OCI-LY7 (cell line): ENCODE measurements around the gene R3HDM4. TPM values are rescaled to one million over a fixed set of nuclear protein-coding genes. Genes with fewer than 3 reads are reported as not detected.

Source experiments
- BruUV-seq: library from RNA; stranded (reverse); fragments of 400-500 nt; replicated peaks from 2 replicates; lab custom pipeline; 2021; lab: Mats Ljungman, UMichigan
- CTCF ChIA-PET: fragments of 300-600 bp; sonication (Branson Sonifier 250); formaldehyde crosslinking; loops from one replicate; lab custom pipeline; 2022; ENCODE audit warnings: antibody characterized with exemption; ENCODE audit not compliant: unreplicated experiment; lab: Charles Lee
- POLR2A ChIA-PET: fragments of 300-600 bp; sonication (Branson Sonifier 250); formaldehyde crosslinking; loops from one replicate; lab custom pipeline; 2022; ENCODE audit warnings: antibody characterized with exemption; lab: Charles Lee
- DNase-seq: peaks from one replicate; pipeline ENCODE4 v3.0.0-alpha.2; 2015; ENCODE audit warnings: low spot score
- H2AFZ ChIP-seq: fragments of 200-600 bp; sonication (generic), shearing (Covaris generic); 2 replicates; pipeline ENCODE4 v1.6.1; 2014; ENCODE audit warnings: mild to moderate bottlenecking, antibody characterized with exemption, low read length, moderate library complexity
- H3K27ac ChIP-seq: fragments of 200-600 bp; sonication (generic); 2 replicates; pipeline ENCODE4 v1.5.1; 2014; ENCODE audit warnings: mixed run types, low read depth, mild to moderate bottlenecking, moderate library complexity, low read length, inconsistent platforms; ENCODE audit not compliant: poor library complexity, severe bottlenecking
- H3K36me3 ChIP-seq: fragments of 200-600 bp; sonication (generic); 2 replicates; pipeline ENCODE4 v1.6.1; 2014; ENCODE audit warnings: mild to moderate bottlenecking, antibody characterized with exemption, low read length, moderate library complexity, mixed read lengths; ENCODE audit not compliant: insufficient read depth
- H3K4me1 ChIP-seq: fragments of 200-600 bp; sonication (generic); 2 replicates; pipeline ENCODE4 v1.5.1; 2014; ENCODE audit warnings: mild to moderate bottlenecking, low read length; ENCODE audit not compliant: insufficient read depth, poor library complexity, severe bottlenecking
- H3K4me2 ChIP-seq: fragments of 200-600 bp; sonication (generic); 2 replicates; pipeline ENCODE4 v1.6.1; 2014; ENCODE audit warnings: mild to moderate bottlenecking, low read length
- H3K4me3 ChIP-seq: fragments of 200-600 bp; sonication (generic); 2 replicates; pipeline ENCODE4 v1.5.1; 2014; ENCODE audit warnings: mild to moderate bottlenecking, low read depth, low read length; ENCODE audit not compliant: poor library complexity, severe bottlenecking
- H3K79me2 ChIP-seq: fragments of 200-600 bp; sonication (generic); 2 replicates; pipeline ENCODE4 v1.6.1; 2016; ENCODE audit warnings: low read depth, mild to moderate bottlenecking, low read length, moderate library complexity, mixed read lengths; ENCODE audit not compliant: insufficient read depth
- H3K9me2 ChIP-seq: fragments of 200-600 bp; sonication (generic); 2 replicates; pipeline ENCODE4 v1.6.1; 2016; ENCODE audit warnings: mild to moderate bottlenecking, low read length, mixed read lengths; ENCODE audit not compliant: insufficient read depth
- H3K9me3 ChIP-seq: fragments of 200-600 bp; sonication (generic); 2 replicates; pipeline ENCODE4 v1.6.1; 2014; ENCODE audit warnings: mild to moderate bottlenecking, mixed run types, low read length, mixed read lengths
- H4K20me1 ChIP-seq: fragments of 200-600 bp; sonication (generic); 2 replicates; pipeline ENCODE4 v1.6.1; 2014; ENCODE audit warnings: mild to moderate bottlenecking, antibody characterized with exemption, low read length, moderate library complexity, mixed read lengths; ENCODE audit not compliant: insufficient read depth
- CTCF ChIP-seq: fragments of 200-600 bp; sonication (generic); conservative IDR thresholded peaks from 2 replicates; pipeline ENCODE4 v1.5.1; 2014; ENCODE audit warnings: mild to moderate bottlenecking, antibody characterized with exemption, low read length, moderate library complexity, mixed read lengths
- EZH2phosphoT487 ChIP-seq: fragments of 200-600 bp; sonication (generic); IDR thresholded peaks from 2 replicates; pipeline ENCODE4 v1.6.1; 2018; ENCODE audit warnings: low read depth, borderline replicate concordance, mild to moderate bottlenecking, mixed run types, antibody characterized with exemption, low read length, moderate library complexity, mixed read lengths
- intact Hi-C: fragments of 100-400 bp; cut with micrococcal nuclease; formaldehyde crosslinking; loops from one replicate; pipeline ENCODE4 v1.10.0; 2022; ENCODE audit not compliant: unreplicated experiment
- total RNA-seq, 2 experiments: library from RNA; depleted of rRNA in 1 of 2; stranded (reverse); fragments of >200 nt in 1 of 2; shearing (Covaris generic) in 1 of 2; gene quantifications; 2 replicates each; pipeline ENCODE4 v1.2.3, GENCODE V29; 2014 to 2022

The R3HDM4 gene
- total RNA-seq, 2 experiments from 2014 or later: 43.5 to 64.9 TPM

- Histone ChIP-seq H3K4me3 (no peak overlapping the region), H3K9me3 (no peaks in the 10 kb centered on the region), H3K79me2 (no peaks in the 10 kb centered on the region), H3K4me2 (no peak overlapping the region), H3K36me3 (peaks cover 52% of the 10 kb centered on the region), H3K27ac (no peak overlapping the region), H3K4me1 (no peaks in the 10 kb centered on the region), H3K9me2 (no peaks in the 10 kb centered on the region), H2AFZ (no peak overlapping the region), H4K20me1 (no peaks in the 10 kb centered on the region)
- BruUV-seq: no TSS peak
- POLR2A ChIA-PET: no interaction called here
- TF ChIP-seq CTCF: no peak
- TF ChIP-seq EZH2phosphoT487: no peak
- CTCF ChIA-PET: no interaction called here
- DNase-seq: no peak
- intact Hi-C loops: no loop called here
These were observed 28.4 kb downstream of the R3HDM4 start for GRCh38 chr19:884420-885211.

- no peak overlapping the region for H3K27ac ChIP-seq
- no peaks in the 10 kb centered on the region for H4K20me1 ChIP-seq
- no peaks in the 10 kb centered on the region for H3K9me3 ChIP-seq
- no peaks in the 10 kb centered on the region for H3K4me1 ChIP-seq
- H3K79me2 ChIP-seq: no peaks in the 10 kb centered on the region
- H2AFZ ChIP-seq: no peak overlapping the region
- H3K4me3 ChIP-seq: no peak overlapping the region
- no peak for TF ChIP-seq EZH2phosphoT487
- TF ChIP-seq CTCF: no peak
- H3K4me2 ChIP-seq: no peak overlapping the region
- no peaks in the 10 kb centered on the region for H3K9me2 ChIP-seq
- no TSS peak for BruUV-seq
- intact Hi-C loops: no loop called here
- H3K36me3 ChIP-seq: peaks cover 52% of the 10 kb centered on the region
- ChIA-PET POLR2A (no interaction called here), CTCF (no interaction called here)
- DNase-seq: no peak
These were observed 29.3 kb downstream of the R3HDM4 start for GRCh38 chr19:883661-884211.

- Histone ChIP-seq H3K9me2 (no peaks in the 10 kb centered on the region), H2AFZ (no peak overlapping the region), H4K20me1 (no peaks in the 10 kb centered on the region), H3K4me3 (no peak overlapping the region), H3K79me2 (no peaks in the 10 kb centered on the region), H3K36me3 (peaks cover 47% of the 10 kb centered on the region), H3K27ac (no peak overlapping the region), H3K4me2 (no peak overlapping the region), H3K9me3 (no peaks in the 10 kb centered on the region), H3K4me1 (no peaks in the 10 kb centered on the region)
- no peak for DNase-seq
- no TSS peak for BruUV-seq
- POLR2A ChIA-PET: no interaction called here
- CTCF ChIA-PET: interaction anchor here (0.5 kb wide), 1 partner anchor 279 kb away, joined by 3 read pairs; no protein-coding TSS in a partner anchor
- no peak for TF ChIP-seq EZH2phosphoT487
- intact Hi-C loops: no loop called here
These were observed 30.0 kb downstream of the R3HDM4 start for GRCh38 chr19:882871-883497.
